T-helper 9 cell (primary cell): ENCODE results near the gene KCNG3.

ENCODE experiments used
- DNase-seq: peaks from one replicate; pipeline ENCODE4 v3.0.0-alpha.2; 2020
- total RNA-seq, 2 donors: gene quantifications; one replicate each; lab custom pipeline; 2026; lab: John Stamatoyannopoulos, UW

Gene KCNG3, protein sequence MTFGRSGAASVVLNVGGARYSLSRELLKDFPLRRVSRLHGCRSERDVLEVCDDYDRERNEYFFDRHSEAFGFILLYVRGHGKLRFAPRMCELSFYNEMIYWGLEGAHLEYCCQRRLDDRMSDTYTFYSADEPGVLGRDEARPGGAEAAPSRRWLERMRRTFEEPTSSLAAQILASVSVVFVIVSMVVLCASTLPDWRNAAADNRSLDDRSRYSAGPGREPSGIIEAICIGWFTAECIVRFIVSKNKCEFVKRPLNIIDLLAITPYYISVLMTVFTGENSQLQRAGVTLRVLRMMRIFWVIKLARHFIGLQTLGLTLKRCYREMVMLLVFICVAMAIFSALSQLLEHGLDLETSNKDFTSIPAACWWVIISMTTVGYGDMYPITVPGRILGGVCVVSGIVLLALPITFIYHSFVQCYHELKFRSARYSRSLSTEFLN
- total RNA-seq, result 0.07 to 0.24 reads per million in 2 donors

DNA sequence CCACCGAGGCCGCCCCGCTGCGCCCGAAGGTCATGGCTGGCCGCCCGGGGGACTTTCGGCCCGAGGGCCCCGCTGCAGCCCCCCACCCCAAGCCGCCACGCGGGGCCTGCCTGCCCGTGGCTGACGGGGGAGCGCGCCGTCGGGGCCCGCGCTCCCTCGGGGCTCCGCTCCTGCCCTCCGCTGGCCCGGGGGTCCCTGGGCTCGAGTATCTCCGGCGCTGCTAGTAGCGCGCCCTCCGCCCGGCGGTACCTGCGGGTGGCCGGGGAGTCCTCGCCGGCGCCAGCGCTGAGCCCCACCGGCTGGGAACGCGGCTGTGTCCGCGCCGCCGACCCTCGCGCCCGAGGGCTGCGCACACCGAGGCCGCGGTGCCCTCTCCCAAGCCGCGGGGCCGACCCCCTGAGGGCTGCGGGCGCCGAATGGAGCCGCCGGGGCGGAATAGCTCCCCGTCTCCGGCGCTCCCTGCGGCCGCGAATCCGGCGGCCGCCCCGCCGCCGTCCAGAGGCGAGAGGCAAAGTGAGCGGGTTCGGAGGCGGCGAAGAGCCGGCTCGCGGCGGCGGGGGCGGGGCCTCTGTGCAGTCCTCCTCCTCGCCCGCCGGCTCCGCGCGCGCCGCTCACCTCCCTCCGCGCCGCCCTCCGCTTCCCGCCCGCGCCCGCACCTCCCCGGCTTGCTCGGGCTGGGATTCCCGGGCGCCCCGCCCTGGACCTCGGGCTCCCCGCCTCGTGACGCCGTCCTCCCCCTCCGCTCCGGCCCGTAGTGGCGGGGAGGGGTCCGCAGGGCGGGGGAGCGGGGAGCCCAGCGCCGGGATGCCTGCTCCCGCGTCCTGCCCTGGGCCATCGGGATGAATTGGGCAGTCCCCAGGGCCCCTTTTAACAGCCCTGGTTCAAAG lies at the start of gene KCNG3:
KCNG3 (minus strand) TSS at position 515 of the 887 bp plus-strand sequence; CDS start at position 34, 481 bp downstream.
- DNase-seq, result peak; percentile 50

DNA sequence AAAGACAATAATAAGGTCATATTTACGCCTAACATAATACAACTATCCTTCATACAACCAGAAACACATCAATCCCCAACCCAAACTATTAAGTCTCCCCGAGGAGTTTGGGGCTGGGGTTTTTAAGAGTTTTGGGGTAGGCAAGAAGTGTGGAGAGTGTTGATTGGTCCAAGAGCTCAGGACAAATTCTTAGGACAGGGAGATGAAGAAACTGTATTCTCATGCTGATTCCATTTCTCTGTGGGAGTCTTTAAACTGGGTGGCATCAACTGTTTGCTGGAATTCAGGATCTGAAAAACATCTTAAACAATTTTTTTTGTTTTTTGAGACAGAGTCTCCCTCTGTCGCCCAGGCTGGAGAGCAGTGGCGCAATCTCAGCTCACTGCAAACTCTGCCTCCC lies 49.1 kb upstream of the KCNG3 start:
- no peak for DNase-seq

DNA sequence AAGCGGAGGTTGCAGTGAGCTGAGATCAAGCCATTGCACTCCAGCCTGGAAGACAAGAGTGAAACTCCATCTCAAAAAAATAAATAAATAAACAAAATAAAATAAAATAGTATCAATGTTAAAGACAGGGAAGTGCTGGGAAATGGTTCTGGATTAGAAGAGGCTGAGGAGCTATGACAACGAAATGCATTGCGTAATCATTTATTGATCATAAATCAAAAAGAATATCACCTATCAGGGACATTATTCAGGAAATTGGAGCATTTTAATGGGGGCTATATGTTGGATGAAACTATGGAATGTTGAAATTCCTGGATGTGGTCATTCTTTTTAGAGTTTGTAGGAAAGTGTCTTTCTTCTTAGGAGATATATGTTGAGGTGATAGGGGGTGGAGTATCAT lies 43.7 kb upstream of the KCNG3 start:
- no peak for DNase-seq

DNA sequence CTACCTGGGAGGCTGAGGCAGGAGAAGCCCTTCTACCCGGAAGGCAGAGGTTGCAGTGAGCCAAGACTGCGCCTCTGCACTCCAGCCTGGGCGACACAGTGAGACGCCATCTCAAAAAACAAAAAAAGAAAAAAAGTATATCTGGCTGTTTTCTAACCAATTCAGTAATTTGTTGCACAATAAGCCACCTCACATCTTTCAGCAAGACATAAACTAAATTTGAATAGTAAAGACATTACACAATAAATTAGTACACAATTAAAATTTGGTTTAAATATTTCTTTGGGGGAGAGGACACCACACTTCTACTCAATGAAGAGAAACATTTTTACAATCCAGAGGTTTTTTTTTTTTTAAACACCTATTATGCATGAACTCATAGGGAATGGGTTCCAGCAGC lies 38.6 kb upstream of the KCNG3 start:
- no peak for DNase-seq

DNA sequence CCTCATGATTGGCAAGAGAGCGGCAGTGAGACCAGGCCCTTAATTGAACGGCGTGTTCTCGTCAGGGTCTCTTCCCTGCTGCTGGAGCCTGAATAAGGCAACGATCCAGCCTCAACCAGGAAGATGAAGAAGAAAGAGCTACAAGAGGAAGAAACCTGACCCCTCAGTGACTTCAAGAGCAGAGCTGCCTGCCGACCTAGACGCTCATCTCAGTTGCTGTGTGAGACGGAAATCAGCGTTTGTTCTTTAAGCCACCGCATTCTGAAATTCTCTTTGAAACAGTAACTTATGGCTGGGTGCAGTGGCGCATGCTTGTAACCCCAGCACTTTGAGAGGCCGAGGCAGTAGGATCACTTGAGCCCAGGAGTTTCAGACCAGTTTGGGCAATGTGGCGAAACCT lies 29.6 kb upstream of the KCNG3 start:
- no peak for DNase-seq

DNA sequence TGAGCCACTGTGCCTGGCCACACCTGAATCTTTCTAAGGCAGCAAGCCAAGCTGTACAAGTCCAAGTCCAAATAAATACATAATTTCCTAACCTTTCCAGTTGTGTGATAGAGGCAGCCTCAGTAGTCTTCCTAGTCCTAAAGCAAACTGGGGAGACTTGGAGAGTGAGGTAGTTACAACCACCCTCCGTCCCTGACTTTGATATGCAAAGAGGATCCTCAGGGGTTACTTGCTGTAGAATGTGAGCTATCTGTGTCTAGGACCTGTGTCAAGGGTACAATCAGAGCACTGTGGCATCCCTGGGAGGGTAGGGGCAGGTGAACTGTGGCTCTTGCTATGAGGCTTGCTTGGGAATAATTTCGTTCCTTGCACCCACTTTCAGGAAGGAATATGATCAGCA lies 28.3 kb upstream of the KCNG3 start:
- DNase-seq, result no peak

DNA sequence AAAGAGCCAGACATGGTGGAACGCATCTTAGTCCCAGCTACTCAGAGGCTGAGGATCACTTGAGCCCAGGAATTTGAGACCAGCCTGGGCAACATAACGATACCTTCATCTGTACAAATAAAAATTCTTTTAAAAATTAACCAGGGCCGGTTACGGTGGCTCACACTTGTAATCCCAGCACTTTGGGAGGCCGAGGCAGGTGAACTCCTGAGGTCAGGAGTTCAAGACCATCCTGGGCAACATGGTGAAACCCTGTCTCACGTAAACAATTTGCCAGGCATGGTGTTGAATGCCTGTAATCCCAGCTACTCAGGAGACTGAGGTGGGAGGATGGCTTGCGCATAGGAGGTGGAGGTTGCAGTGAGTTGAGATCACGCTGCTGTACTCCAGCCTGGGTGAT lies 25.8 kb upstream of the KCNG3 start:
- no peak for DNase-seq

DNA sequence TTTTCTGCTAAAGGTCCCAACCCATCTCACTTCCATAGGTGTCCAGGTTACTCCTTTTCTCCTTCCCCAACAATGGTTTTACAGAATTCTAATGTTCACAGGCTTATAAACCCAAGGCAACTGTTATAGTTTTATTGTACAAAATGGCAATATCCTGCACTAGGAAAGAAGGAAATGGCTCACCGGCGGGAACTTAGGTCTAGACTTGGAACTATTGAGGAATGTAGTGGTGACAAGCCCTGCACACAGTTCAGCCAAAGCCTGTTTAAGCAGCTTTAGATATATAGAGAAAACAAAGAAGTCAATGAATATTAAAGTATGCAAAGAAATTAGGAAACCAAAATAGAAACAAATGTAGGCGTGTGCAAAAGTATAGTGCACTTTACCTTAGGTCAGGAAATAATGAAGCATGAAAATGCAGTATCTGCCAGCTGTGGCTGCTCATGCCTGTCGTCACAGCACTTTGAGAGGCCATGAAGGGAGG lies 22.7 kb upstream of the KCNG3 start:
- DNase-seq, result no peak

DNA sequence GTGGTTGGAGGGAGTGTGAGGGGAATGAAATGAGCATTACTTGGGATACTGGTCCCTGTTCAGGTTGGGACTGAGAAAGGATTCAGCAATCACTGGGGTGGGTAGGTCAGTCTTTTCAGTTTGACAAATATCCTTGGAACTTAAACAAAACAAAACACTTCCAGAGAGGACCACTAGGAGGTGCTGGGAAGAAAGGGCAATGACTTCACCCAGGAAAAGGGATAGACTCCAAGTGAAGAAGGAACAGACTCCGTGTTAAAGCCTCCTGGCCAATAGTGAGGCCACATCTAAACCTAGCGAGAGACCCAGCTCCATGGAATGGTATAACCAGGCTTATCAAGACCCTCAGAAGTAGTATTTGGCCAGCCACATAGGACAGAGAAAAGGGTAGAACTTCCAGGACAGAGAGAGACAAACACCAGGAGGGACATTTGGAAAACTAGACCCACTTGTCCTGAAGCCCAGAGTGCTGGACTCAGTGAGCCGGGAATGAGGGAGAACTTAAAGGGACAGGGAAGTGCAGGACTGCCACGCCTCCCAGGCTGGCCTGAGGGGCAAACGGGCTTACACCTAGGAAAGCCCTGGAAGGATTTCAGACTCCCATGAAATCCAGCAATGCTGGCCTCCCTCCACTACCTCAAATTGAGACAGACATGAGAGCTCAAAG lies 19.6 kb upstream of the KCNG3 start:
- no peak for DNase-seq

DNA sequence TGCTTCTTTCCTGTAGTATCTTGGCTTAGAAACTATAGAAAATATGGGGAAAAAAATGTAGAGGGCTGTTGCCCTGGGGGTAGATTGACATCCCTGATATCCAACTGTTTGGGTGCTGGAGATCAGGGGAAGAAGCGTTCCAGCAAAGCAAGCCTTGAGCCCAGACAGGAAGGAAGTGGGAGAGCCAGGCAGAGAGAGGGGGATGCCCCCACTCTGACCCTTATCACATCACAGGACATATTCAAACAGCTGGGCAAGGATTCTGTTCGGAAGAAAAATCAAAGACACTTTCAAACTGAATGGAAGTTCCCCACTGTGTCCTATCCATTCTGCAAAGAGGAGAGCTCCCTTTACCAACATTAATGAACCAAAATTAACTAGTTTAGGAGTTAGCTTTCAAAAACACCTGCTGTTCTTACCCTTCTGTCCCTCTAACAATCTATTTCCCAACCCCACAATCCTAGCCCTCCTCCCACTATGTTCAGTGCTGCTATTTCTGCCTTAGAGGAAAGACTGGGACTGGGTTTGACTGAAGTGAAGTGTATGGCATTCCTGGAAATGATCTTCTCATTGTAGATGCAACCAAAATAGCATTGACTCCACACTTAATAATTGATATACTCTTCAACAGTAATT lies 16.9 kb upstream of the KCNG3 start:
- no peak for DNase-seq

DNA sequence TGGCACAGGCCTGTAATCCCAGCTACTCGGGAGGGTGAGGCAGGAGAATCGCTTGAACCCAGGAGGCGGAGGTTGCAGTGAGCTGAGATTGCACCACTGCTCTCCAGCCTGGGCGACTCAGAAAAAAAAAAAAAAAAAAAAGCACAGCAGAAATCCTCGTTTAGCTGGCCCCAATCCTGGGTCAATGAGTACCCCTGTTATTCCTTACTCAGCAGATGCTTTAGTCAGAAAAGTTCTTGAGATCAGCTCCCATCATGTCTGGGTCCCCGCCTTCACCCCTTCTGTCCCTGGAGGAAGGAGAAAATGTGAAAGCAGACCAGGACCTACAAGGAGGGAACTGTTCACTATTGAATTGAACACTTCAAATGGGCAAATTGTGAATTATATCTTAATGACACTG lies 16.4 kb upstream of the KCNG3 start:
- DNase-seq, result no peak

DNA sequence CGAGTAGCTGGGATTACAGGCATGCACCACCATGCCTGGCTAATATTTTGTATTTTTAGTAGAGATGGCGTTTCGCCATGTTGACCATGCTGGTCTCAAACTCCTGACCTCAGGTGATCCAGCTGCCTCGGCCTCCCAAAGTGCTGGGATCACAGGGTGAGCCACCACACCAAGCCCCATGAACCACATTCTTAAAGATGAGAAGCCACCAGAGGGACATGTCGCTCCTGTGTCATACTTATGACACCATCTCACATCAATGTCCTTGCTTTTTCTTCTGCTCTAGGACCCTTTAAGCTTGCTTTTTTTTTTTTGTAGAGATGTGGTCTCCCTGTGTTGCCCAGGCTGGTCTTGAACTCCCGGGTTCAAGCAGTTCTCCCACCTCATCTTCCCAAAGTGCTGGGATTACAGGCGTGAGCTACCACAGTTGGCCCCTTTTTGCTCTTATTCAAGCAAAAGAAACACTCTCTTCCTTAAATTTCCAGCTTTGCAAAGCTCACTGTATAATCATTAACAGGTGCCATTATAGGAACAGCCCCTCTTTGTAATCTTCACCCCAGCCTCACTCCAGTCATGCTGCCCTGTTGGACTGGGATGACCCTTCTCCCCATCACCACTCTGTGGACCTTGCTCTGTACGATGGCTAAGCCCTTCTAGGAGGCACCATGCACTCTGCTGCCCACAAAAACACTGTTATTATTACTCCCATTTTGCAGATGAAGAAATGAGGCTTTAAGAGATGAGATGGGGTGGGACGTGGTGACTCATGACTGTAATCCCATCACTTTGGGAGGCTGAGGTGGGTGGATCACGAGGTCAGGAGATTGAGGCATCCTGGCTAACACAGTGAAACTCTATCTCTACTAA lies 10.8 kb upstream of the KCNG3 start:
- no peak for DNase-seq

DNA sequence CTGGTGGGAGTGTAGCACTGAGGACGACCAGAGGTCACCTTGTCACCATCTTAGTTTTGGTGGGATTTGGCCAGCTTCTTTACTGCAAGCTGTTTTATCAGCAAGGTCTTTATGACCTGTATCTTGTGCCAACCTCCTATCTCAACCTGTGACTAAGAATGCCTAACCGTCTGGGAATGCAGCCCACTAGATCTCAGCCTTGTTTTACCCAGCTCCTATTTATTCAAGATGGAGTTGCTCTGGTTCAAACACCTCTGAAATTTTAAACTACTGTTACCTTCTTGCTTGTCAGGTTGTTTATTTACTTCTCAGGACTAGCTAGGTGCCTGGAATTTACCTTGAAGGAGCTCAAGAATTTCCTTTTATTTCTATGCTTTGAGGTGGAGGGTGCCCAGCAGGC lies 9.5 kb upstream of the KCNG3 start:
- no peak for DNase-seq

DNA sequence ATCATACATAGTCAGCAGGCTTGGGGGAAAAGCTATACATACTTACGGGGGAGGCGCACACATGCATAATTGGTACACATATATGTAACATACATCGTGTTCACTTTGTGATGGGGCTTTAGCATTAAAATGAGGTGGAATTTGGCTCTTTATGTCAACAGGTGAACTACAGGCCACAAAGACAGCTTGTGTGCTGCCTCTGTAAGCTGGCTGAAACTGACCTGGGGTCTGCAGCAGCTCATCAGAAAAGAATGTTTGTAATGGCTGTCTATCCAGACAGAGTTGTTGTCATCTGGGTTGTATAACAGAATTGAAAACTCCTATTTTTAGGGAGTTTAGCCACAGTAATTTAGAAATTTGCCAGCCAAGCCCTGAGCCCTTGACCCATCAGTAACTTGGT lies 4.7 kb upstream of the KCNG3 start:
- no peak for DNase-seq

DNA sequence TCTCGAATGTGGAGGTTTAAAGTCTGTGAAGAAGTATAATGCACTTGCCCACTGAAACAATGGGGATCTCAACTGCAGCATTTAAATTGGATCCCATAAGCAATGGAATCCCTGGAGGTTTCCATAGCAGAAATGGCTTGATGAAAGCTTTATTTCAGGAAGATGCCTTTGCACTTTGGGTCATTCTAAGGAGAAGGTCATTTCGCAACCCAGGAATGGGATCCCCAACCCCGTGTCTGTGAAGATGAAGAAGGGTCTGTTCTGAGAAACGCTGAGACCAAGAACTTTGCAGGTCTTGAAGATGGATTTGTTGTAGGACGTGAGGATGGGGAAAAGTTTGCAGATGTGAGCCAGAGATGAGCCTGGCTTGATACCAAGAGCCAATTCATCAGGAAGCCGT lies 1.8 kb upstream of the KCNG3 start:
- no peak for DNase-seq

DNA sequence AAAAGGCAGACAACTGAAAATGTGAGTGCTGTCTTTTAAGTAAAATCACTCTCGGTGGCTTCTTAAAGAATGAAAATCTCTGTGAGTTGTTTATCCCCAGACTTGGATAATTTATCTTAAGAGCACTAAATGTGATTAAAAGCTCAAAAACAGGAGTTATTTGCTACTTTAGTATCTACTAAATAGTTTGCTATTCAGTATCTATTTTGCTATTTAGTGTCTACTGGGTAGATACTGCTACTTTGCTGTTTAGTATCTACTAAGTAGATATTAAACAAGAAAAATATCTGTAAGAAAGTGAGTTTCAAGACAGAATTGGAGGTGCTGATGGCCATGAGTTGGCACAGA lies 1.4 kb upstream of the KCNG3 start:
- no peak for DNase-seq

DNA sequence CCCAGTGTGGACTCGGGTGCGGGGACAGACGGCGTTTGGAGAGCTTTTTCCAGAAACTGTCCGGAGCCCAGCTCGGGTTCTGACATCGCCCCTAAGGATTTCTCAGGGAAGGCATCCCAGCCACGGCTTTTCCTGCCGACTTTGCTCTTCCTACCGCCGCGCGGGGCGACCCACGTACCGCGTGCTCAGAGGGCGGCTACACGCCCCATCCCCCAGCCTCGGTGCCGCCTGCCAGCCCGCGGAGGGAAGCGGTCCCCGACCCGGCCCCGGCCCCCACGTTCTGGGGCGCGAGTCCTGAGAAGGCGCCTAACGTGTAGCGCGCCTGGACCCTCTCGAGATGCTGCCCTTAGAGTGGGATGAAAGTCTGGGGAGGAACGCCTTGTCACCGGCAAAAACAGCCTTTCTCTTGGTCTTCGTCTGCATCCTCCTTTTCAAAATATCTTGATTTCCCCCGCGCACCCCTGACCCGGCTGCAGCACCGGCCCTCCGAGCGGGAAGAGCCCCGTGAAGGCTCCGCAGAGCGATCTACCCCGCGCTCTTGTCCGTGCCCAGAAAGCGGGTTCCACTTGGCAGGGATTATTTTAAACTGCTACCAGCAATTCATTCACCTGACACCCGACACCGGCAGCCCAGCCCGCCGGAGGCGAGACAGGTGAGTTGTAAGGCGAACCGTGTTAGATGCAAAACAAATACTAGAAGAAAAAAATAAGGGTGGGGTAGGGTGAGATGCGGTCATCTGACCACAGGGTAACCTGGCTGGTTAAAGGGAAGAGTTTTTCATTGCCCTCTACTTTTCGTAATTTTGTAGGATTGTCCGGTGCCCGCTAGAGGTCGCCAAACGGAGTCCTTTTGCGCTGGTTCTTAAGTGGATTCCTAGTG lies 812 bp upstream of the KCNG3 start:
- DNase-seq, result peak; percentile 52

DNA sequence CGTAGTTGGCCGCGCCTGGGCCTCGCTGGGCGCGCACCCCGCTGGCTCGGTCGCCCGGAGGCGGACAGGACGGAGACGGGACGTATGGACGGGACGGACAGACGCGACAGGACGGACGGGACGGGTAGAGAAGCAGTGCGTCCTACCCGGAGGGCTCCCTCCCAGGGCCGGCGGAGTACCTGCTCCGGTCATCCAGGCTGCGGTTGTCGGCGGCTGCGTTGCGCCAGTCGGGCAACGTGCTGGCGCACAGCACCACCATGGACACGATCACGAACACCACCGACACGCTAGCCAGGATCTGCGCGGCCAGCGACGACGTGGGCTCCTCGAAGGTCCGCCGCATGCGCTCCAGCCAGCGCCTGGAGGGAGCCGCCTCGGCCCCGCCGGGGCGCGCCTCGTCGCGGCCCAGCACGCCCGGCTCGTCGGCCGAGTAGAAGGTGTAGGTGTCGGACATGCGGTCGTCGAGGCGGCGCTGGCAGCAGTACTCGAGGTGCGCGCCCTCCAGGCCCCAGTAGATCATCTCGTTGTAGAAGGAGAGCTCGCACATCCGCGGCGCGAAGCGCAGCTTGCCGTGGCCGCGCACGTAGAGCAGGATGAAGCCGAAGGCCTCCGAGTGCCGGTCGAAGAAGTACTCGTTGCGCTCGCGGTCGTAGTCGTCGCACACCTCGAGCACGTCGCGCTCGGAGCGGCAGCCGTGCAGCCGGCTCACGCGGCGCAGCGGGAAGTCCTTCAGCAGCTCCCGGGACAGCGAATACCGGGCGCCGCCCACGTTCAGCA lies 903 bp downstream of the KCNG3 start:
- DNase-seq, result peak; percentile 2

DNA sequence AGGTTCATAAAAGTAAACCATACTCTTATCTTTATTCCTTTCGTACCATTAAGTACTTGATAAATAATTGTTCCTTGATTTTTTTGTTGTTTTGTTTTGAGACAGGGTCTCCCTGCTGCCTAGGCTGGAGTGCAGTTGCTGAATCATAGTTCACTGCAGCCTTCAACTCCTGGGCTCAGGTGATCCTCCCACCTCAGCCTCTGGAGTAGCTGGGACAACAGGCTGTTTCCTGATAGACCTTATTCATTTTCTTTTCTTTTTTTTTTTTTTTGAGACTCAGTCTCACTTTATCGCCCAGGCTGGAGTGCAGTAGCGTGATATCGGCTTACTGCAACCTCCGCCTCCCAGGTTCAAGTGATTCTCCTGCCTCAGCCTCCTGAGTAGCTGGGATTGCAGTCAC lies 5.5 kb downstream of the KCNG3 start:
- DNase-seq, result no peak
